Esophagus squamous epithelium (tissue), 4 donors: ENCODE measurements around the gene NUTM2B.
"Not testable (repeated sequence)": the region's sequence is repeated elsewhere in the genome, so short reads cannot be mapped to it uniquely, and the experiment has no call there.

Experiments used
- CTCF ChIP-seq, 6 experiments: fragments of 450-650 bp in 4 of 6; fragments of 200-600 bp in 2 of 6; sonication (generic) in 2 of 6; IDR thresholded peaks; one replicate each; pipeline ENCODE4 v1.5.1; 2016 to 2019; ENCODE audit warnings: antibody characterized with exemption in 6 of 6, mild to moderate bottlenecking in 4 of 6, moderate library complexity in 4 of 6
- POLR2A ChIP-seq, 4 donors: fragments of 450-650 bp; IDR thresholded peaks; one replicate each; pipeline ENCODE4 v1.6.1; 2017; ENCODE audit warnings: antibody characterized with exemption in 4 of 4, mild to moderate bottlenecking in 4 of 4, moderate library complexity in 3 of 4

- TF ChIP-seq CTCF, POLR2A (IDR thresholded peaks at IDR 0.05): not testable (repeated sequence)
These were observed 17.0 kb downstream of the NUTM2B start for GRCh38 chr10:79720000-79720399.
